ENCODE results near the gene FAM186B.

Gene FAM186B

GRCh38 chr12:49549735-49550692 lies 55.4 kb downstream of the FAM186B start:
- DNase-seq: peak; percentile 77 to 89

- DNase-seq: no peak
These were observed 56.4 kb downstream of the FAM186B start for GRCh38 chr12:49548822-49549648.

GRCh38 chr12:49548481-49548821 lies 57.0 kb downstream of the FAM186B start:
- DNase-seq: no peak

- no peak for DNase-seq
These were observed 58.2 kb downstream of the FAM186B start for GRCh38 chr12:49547090-49547690.

- no peak for DNase-seq
These were observed 59.0 kb downstream of the FAM186B start for GRCh38 chr12:49546481-49546880.

- no peak for DNase-seq
These were observed 59.6 kb downstream of the FAM186B start for GRCh38 chr12:49545815-49546214.

- DNase-seq: no peak
These were observed 61.3 kb downstream of the FAM186B start for GRCh38 chr12:49543914-49544815.

- no peak for DNase-seq
These were observed 62.1 kb downstream of the FAM186B start for GRCh38 chr12:49543221-49543913.

GRCh38 chr12:49542592-49543160 lies 62.8 kb downstream of the FAM186B start:
- no peak for DNase-seq

GRCh38 chr12:49541911-49542505 lies 63.4 kb downstream of the FAM186B start:
- no peak for DNase-seq

GRCh38 chr12:49541140-49541861 lies 64.1 kb downstream of the FAM186B start:
- no peak for DNase-seq

- no peak for DNase-seq
These were observed 65.0 kb downstream of the FAM186B start for GRCh38 chr12:49540229-49541139.

GRCh38 chr12:49539406-49540228 lies 65.8 kb downstream of the FAM186B start:
- no peak for DNase-seq

GRCh38 chr12:49538510-49539403 lies 66.7 kb downstream of the FAM186B start, which contains the start of gene KCNH3:
Gene KCNH3 (plus strand): TSS chr12:49539030. CDS start chr12:49539417, 387 bp downstream.
- peak; percentile 80 to 84 for DNase-seq

GRCh38 chr12:49537752-49538509 lies 67.5 kb downstream of the FAM186B start:
- peak in 1 of 2 experiments; percentile 34 for DNase-seq
